SK-N-MC (cell line): ENCODE measurements around the gene SPATA3.
"Not testable (repeated sequence)": the region's sequence is repeated elsewhere in the genome, so short reads cannot be mapped to it uniquely, and the experiment has no call there.

Source experiments
- DNase-seq: peaks from one replicate; pipeline ENCODE4 v3.0.0-alpha.2; 2011; ENCODE audit warnings: low read depth, low spot score
- H3K27ac ChIP-seq: fragments of 200-600 bp; sonication (generic); 2 replicates; pipeline ENCODE4 v1.5.1; 2016; ENCODE audit warnings: mixed run types
- H3K36me3 ChIP-seq: fragments of 200-600 bp; sonication (generic); 2 replicates; pipeline ENCODE4 v1.6.1; 2017; ENCODE audit warnings: antibody characterized with exemption, low read length, mixed read lengths; ENCODE audit not compliant: insufficient read depth
- H3K4me3 ChIP-seq: fragments of 200-600 bp; sonication (generic); 2 replicates; pipeline ENCODE4 v1.5.1; 2016
- H3K9ac ChIP-seq: fragments of 200-600 bp; sonication (generic); 2 replicates; pipeline ENCODE4 v1.8.0; 2017; ENCODE audit warnings: mixed run types, mixed read lengths; ENCODE audit not compliant: insufficient read length
- H3K9me3 ChIP-seq: fragments of 200-600 bp; sonication (generic); 2 replicates; pipeline ENCODE4 v1.6.1; 2017; ENCODE audit warnings: low read depth, mild to moderate bottlenecking, antibody characterized with exemption, low read length, moderate library complexity, mixed read lengths
- EZH2 ChIP-seq: fragments of 200-600 bp; sonication (generic); IDR thresholded peaks from one replicate; pipeline ENCODE4 v1.6.1; 2017; ENCODE audit warnings: antibody characterized with exemption
- FOXP2 ChIP-seq: optimal IDR thresholded peaks from 2 replicates; pipeline ENCODE3; 2011; ENCODE audit warnings: mild to moderate bottlenecking, moderate library complexity; ENCODE audit not compliant: insufficient read depth; ENCODE audit errors: extremely low read length, control extremely low read depth
- POLR2AphosphoS5 ChIP-seq: IDR thresholded peaks from 2 replicates; pipeline ENCODE4 v1.6.1; 2012; ENCODE audit warnings: mild to moderate bottlenecking, low read depth, low read length, borderline replicate concordance

The SPATA3 gene

GRCh38 chr2:230991598-230991997, 4.3 kb upstream of the SPATA3 start:
- TF ChIP-seq FOXP2 = no peak
- TF ChIP-seq POLR2AphosphoS5 = no peak
- TF ChIP-seq EZH2 = no peak
- no peak overlapping the region for H3K9ac ChIP-seq
- no peak for DNase-seq

DNA sequence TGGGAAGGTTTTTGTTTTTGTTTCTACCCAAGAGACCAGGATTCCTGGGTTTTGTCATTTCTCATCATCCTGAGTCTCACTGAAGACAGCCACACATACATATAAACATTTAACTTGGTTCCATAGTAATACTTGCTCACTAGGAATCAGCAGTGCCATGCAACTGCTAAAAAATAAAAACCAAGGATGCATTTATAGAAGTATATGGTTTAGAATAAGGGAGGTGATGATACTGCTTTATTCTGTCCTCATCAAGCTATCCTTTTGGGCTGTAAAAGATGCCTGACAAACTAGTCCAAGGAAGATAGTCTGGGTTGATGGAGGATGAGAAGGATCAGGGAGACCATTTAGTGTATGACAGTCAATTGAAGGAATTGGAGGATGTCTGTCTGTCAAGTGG, 740 bp downstream of the SPATA3 start:
- DNase-seq = no peak
- TF ChIP-seq POLR2AphosphoS5 = no peak
- Histone ChIP-seq H3K4me3 (no peak overlapping the region), H3K36me3 (no peaks in the 10 kb centered on the region), H3K9ac (no peak overlapping the region), H3K27ac (no peak overlapping the region), H3K9me3 (no peaks in the 10 kb centered on the region)

More at GRCh38 chr2:230991598-230991997, 4.3 kb upstream of the SPATA3 start:
- Histone ChIP-seq H3K9me3 (no peaks in the 10 kb centered on the region), H3K4me3 (no peak overlapping the region), H3K36me3 (no peaks in the 10 kb centered on the region), H3K27ac (no peak overlapping the region)

DNA sequence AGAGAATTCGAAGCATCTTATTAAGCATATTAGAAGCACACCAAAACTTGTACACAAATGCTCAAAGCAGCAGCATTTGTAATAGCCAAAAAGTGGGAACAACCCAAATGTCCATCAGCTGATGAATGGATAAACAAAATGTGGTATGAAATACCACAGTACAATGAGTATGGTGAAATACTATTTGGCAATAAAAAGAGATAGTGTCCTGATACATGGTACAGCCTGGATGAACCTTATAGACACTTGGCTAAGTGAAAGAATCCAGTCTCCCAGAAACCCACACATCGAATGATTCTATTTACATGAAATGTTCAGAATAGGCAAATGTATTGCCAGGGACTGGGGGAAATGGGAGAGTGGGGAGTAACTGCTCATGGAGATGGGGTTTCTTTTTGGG, 3.0 kb downstream of the SPATA3 start:
- Histone ChIP-seq H3K9me3 (no peaks in the 10 kb centered on the region), H3K4me3 (no peak overlapping the region), H3K27ac (no peak overlapping the region), H3K36me3 (no peaks in the 10 kb centered on the region), H3K9ac (no peak overlapping the region)
- DNase-seq = no peak
- TF ChIP-seq EZH2 (no peak), FOXP2 (no peak), POLR2AphosphoS5 (no peak)

DNA sequence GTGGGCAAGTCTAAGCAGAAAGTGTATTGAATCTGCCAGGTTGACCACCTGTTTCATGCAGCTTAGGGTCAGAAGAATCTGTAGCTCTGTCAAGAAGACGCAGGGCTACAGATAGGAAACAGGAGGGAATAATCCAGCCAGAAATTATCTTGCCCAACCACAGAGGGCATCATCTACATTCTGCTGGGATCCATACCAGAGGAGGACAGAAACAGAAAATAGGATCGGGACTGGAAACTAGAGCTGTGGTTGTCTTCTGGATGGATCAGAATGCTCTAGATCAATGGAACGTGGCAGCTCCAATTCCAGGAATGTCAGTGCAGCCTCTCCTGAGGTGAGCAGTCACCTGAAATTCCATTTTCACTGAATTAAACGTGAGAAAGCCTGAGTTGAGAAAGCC, 3.6 kb downstream of the SPATA3 start:
- Histone ChIP-seq H3K27ac (no peak overlapping the region), H3K9me3 (no peaks in the 10 kb centered on the region), H3K4me3 (no peak overlapping the region), H3K36me3 (no peaks in the 10 kb centered on the region), H3K9ac (no peak overlapping the region)
- no peak for DNase-seq
- no peak for TF ChIP-seq POLR2AphosphoS5
- no peak for TF ChIP-seq EZH2
- TF ChIP-seq FOXP2 = no peak

DNA sequence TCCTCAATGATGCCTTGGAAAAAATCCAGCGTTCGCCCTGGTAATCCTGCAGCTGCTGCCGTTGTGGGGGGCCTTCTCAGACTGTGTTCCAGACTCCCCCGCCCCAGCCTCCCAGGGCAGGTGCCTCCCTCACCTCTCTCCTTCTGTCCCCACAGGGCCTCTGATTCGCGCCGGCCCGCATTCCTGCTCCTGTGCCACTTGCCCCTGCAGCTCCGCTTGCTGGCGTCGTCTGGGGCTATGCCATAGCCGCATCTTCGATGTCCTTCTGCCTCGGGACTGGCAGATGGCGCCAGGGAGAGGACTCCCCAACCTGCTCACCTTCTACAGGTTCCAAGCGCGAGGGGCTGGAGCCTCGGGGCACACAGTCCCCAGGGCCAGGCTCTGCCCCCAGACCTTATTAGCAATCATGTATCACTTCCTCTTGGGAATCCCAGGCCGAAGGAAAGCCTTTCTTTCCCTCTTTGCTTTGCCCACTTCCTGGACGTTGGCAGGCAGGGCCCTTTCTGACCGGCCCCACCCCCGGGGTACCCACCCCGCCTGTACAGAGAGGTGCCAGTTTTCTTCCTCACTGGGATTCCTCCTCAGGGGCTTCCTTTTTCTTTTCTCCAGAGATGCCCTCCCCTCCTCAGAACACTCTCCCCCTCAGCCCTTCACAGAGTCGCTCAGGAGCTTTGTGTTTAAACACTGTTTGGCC, 4.4 kb downstream of the SPATA3 start:
- no peak for DNase-seq
- H3K9ac ChIP-seq = no peak overlapping the region
- no peaks in the 10 kb centered on the region for H3K9me3 ChIP-seq
- no peak for TF ChIP-seq EZH2
- H3K36me3 ChIP-seq = no peaks in the 10 kb centered on the region
- H3K4me3 ChIP-seq = no peak overlapping the region
- H3K27ac ChIP-seq = no peak overlapping the region

DNA sequence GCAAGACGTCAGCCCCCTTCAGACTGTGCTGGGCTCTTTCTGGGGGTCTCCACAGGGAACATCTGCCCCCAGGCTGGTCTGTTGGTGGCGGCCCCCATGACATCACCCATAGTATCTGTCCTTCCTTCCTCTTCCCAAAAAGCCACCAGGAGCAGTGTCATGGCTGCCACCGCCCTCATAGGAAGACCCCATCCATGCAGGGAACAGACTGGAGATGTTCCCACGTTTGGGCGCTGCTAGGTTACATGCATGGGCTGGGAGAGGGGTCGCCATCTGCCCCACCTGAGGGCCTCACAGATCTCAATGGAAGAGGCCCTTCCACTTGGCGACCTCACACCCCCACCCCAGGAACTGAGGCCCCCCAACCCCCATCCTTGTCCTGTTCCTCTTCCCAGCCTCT, 5.1 kb downstream of the SPATA3 start:
- Histone ChIP-seq H3K9me3 (no peaks in the 10 kb centered on the region), H3K36me3 (no peaks in the 10 kb centered on the region), H3K27ac (no peak overlapping the region), H3K9ac (no peak overlapping the region), H3K4me3 (no peak overlapping the region)
- DNase-seq = no peak
- TF ChIP-seq EZH2 = no peak
- TF ChIP-seq POLR2AphosphoS5 = no peak
- no peak for TF ChIP-seq FOXP2

- H3K9ac ChIP-seq = no peak overlapping the region
- no peak overlapping the region for H3K27ac ChIP-seq
- TF ChIP-seq FOXP2 (no peak), POLR2AphosphoS5 (no peak), EZH2 (no peak)
- H3K9me3 ChIP-seq = no peaks in the 10 kb centered on the region
- H3K36me3 ChIP-seq = no peaks in the 10 kb centered on the region
- no peak for DNase-seq
- no peak overlapping the region for H3K4me3 ChIP-seq
Observed at GRCh38 chr2:231001921-231002320, 6.0 kb downstream of the SPATA3 start.

DNA sequence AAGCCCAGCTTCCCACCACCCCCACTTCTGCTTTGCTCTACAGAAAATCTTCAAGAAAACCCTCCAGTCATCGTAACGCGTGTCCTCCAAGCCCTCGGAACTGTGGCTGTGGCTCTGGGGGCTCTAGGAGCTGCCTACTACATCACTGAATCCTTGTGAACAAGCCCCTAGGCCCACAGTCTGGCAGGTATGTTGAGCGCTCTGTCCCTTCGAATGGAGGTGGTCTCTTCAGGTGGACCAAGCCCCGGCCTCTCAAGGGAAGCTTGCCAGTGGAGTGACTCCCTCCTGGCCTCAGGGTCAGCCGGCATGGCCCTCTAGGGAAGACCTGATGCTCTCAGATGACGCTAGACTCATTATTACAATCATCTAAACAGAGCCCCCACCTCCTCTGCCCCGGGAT, 6.7 kb downstream of the SPATA3 start:
- no peak for TF ChIP-seq FOXP2

DNA sequence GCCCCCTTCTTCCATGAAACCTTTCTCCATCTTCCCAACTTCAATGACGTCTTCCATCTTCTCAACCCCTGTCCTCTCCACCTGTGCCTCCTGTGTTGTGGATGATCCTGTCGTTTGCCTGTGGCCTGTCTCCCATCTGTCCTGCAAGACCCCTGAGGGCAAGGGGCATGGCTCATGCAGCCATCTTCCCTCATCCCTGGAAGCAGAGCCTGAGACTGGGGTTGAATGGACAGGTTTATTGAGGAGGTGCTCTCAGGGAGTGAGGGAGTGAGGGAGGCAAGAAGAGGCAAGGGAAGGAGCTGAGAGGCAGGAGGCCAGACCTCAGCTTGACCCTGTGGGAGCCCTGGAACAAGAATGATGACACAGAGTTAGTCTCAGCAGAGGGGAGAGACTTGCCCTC, 7.3 kb downstream of the SPATA3 start:
- Histone ChIP-seq H3K27ac (no peak overlapping the region), H3K4me3 (no peak overlapping the region), H3K9me3 (no peaks in the 10 kb centered on the region), H3K36me3 (no peaks in the 10 kb centered on the region), H3K9ac (no peak overlapping the region)
- TF ChIP-seq FOXP2 (no peak), POLR2AphosphoS5 (no peak), EZH2 (no peak)
- DNase-seq = no peak

More for the DNA sequence above, 6.7 kb downstream of the SPATA3 start:
- Histone ChIP-seq H3K4me3 (no peak overlapping the region), H3K9ac (no peak overlapping the region), H3K27ac (no peak overlapping the region), H3K36me3 (no peaks in the 10 kb centered on the region), H3K9me3 (no peaks in the 10 kb centered on the region)
- DNase-seq = no peak

DNA sequence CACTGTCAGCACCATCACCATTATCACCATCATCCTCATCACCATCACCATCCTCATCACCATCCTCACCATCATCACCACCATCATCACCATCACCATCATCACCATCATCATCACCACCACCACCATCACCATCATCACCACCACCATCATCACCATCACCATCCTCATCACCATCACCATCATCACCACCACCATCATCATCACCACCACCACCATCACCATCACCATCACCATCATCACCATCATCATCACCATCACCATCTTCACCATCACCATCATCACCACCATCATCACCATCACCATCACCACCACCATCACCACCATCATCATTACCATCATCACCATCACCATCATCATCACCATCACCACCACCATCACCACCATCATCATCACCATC, 9.0 kb downstream of the SPATA3 start:
- H3K4me3 ChIP-seq, H3K36me3 ChIP-seq, H3K9ac ChIP-seq, DNase-seq, H3K27ac ChIP-seq, H3K9me3 ChIP-seq: not testable (repeated sequence)
